GM19397 (cell line): ENCODE results near the gene C6orf120.

Experiments used
- ATAC-seq: cut with Tn5 transposase; IDR thresholded peaks from one replicate; pipeline ENCODE4 v1.9.1; 2021; ENCODE audit warnings: mild to moderate bottlenecking, moderate library complexity; ENCODE audit not compliant: unreplicated experiment

Gene C6orf120

GRCh38 chr6:169723991-169724493, 22.1 kb downstream of the C6orf120 start:
- ATAC-seq: peak; percentile 38

DNA sequence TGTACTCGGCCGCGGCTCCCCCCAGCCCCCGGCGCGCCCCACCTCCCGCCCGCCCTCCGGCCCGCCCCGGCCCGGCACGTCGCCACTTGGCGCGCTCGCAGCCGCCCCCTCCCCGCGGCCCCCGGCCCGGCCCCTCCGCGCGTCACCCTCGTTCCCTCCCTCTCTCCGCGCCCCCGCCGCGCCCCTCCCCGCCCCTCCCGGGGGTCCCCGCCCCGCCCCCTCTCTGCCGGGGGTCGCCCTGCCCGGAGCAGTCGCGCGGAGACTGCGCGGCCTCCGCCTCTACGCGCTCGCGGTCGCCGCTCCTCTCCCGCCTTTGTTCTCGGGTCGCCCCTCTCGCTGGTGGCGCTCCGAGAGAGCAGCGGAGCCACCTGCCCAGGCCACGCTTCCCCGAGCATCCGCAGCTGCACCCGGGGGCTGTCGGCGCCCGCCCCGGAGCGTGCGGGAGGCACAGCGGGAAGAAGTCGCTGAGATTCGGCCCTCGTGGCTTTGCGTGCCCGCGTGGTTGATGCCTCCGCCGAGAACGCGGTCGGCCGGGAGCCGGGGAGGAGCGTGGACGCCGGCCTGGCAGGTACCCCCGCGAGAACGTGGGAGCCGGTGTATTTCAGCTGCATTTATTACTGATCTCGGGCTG, 22.7 kb downstream of the C6orf120 start, which contains the start of gene PHF10:
Gene PHF10, minus strand, starts transcription at position 7 of the 631 bp plus-strand sequence. CDS start 569 bp downstream, outside the sequence.
- ATAC-seq: peak; percentile 58

GRCh38 chr6:169725125-169726048, 23.5 kb downstream of the C6orf120 start:
- ATAC-seq: no peak

GRCh38 chr6:169726049-169726400, 24.1 kb downstream of the C6orf120 start:
- no peak for ATAC-seq

DNA sequence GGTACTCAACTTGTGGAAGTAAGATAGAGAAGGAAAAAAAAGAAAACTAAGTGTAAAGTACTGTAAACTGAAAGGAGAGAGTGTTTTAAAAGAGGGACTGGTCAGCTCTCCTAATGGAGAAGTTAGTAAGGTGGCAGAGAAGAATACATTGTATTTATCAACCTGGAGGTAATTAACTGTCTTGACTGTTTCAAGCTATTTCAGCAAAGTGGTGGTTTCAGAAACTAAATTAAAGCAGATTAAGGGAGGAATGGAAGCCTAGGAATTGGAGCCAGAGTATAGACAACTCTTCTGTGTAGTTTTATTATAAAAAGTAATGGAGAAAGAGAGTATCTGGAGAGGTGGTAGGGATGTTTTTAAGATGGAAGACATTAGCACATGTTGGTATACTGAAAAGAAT, 25.0 kb downstream of the C6orf120 start:
- ATAC-seq: no peak

DNA sequence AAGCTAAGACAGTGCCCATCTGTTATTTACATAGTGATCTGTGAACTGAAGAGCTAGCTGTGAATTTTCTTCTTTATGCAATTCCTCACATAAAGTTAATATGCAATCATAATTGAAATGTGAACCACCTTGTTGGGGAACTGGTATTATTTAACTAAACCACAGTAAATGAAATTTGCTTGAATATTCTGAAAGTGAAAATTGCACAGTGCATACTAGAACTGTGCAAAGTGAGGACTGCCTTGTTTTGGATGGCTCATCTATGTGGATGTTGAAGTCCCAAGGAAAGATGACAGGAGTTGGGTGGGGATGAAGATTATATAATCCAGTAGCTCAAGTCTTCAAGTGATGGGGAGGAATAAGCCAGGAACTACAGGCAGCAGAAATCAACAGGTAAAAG, 28.0 kb downstream of the C6orf120 start:
- no peak for ATAC-seq

DNA sequence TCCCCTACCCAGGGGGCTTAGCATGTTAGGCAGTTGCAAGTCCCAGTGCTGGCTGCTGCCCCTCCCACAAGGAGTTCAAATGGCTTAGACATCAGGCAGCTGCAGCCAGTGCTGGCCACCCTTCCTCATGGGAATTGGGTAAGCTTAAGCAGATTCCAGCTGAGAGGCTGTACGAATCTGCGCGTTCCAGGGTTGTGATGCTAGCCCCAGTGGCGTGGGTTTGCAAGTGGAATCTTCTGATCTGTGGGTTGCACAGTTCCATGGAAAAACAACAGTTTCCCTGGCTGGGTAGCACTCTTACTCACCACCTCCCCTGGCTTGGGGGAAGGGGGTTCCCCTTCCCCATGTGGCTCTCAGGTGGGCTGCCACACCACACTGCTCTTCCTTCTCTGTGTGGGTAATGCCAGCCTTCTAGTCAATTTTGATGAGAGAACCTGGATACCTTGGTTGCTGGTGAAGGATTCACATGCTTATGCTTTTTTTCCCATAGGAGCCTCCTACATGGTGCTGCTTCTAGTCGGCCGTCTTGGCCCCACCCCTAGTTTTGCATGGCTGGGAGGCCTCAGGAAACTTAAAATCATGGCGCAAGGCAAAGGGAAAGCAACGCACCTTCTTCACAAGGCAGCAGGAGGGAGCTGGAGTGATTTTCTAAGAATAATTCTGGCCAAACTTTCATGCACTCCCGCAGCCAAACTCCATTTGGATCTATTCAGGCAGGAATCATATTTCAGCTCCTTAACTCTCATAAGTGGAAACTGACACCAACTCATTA, 36.5 kb downstream of the C6orf120 start:
- ATAC-seq: no peak

GRCh38 chr6:169738976-169739529, 37.1 kb downstream of the C6orf120 start:
- no peak for ATAC-seq

- no peak for ATAC-seq
These were observed 39.4 kb downstream of the C6orf120 start for GRCh38 chr6:169741344-169741743.

DNA sequence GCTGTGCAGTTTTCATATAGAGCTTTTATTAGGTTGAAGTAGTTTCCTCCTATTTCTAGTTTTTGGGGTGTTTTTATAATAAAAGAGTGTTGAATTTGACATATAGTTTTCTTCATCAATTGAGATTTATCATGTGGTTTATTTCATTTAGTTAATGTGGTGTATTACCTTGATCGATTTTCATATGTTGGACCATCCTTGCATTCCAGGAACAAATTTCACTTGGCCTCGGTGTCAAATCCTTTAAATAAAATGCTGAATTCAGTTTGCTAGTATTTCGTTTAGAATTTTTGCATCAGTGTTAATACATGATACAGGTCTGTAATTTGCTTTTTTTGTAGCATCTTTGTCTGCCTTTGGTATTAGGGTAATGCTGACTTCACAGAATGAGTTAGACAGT, 43.5 kb downstream of the C6orf120 start:
- ATAC-seq: no peak

DNA sequence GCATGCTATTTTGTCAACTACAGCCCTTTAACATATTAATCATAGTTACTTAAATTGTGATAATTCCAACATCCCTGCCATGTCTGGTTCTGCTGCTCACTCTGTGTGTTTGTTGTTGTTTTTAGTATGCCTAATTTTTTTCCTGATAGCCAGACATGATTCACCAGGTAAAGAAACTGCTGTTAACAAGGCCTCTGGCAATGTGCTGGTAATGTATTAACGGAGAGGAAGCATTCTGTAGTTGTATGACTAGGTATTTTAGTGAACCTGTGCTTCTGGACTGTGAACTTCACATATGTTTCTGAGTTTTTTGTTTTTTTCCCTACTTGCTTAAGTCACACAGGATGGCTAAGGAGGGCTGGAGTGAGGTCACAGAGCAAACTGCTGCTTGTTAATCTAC, 44.6 kb downstream of the C6orf120 start:
- ATAC-seq: no peak

DNA sequence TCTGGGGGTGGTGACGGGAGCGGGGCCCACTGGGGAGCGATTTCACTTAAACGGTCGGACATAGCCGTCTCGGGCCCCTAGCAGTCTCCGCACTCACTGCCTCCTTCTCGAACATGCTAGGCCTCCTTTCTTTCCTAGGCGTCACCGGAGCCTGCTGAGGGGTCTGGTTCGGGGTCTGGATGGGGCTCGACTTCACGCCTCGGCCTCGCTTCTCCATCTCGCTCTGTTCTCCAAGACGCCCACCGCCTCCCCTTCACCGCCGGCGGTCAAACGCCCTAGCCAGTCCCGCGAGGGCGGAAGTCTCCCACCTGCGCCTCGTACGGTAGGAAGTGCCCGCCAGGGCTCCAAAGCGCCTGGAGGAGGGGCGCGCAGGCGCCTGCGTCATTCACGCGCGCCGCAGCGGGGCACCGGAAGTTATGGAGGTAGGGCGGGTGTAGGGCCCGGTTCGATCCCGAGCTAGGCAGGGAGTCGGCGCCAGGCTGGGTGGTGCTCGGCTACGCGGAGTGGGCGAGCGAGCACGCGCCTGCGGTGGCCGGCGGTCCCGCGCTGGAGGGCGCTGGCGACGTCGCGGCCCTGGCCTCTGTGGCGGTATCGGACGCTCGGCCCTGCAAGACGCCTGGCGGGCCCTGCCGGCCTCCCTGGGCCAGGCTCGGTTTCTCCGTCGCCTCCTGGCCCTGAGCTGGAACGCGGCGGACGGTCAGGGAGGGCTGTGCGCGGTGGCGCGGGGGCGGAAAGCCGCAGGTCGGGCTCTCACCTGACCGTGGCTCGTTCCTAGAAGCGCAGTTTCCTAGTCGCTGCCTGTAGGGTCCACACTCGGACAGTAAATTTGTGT, 49.5 kb downstream of the C6orf120 start, which contains the start of the genes DYNLT2 and ERMARD:
Gene DYNLT2, minus strand, starts transcription at position 331 of the 832 bp plus-strand sequence. Its CDS starts 114 bp downstream, at position 217.
Gene ERMARD, plus strand, starts transcription at position 381 of the 832 bp plus-strand sequence. Its CDS starts 36 bp downstream, at position 417.
- peak; percentile 97 for ATAC-seq

- ATAC-seq: no peak
These were observed 50.2 kb downstream of the C6orf120 start for GRCh38 chr6:169752074-169752623.
